HG03066 (cell line): Measurements from ENCODE around the gene OVCA2.

Experiments used
- ATAC-seq: cut with Tn5 transposase; IDR thresholded peaks from one replicate; pipeline ENCODE4 v1.9.1; 2021; ENCODE audit warnings: low read depth; ENCODE audit not compliant: unreplicated experiment

Gene OVCA2

GRCh38 chr17:2081564-2081963 is 39.7 kb downstream of the OVCA2 start:
- no peak for ATAC-seq

- ATAC-seq, result no peak
Observed at GRCh38 chr17:2082003-2082781, 40.4 kb downstream of the OVCA2 start.

- peak; percentile 43 for ATAC-seq
Observed at GRCh38 chr17:2083613-2084035, 41.8 kb downstream of the OVCA2 start.

GRCh38 chr17:2084036-2084765 is 42.4 kb downstream of the OVCA2 start:
- ATAC-seq, result no peak

- ATAC-seq, result no peak
Observed at GRCh38 chr17:2084766-2085647, 43.2 kb downstream of the OVCA2 start.

GRCh38 chr17:2085648-2085949 is 43.8 kb downstream of the OVCA2 start:
- ATAC-seq, result no peak

GRCh38 chr17:2086306-2086705 is 44.5 kb downstream of the OVCA2 start:
- ATAC-seq, result no peak

GRCh38 chr17:2087597-2088211 is 45.9 kb downstream of the OVCA2 start:
- ATAC-seq, result peak; percentile 48

- peak; percentile 3 for ATAC-seq
Observed at GRCh38 chr17:2089021-2089422, 47.2 kb downstream of the OVCA2 start.

GRCh38 chr17:2090210-2090641 is 48.4 kb downstream of the OVCA2 start:
- ATAC-seq, result no peak

GRCh38 chr17:2090804-2091534 is 49.1 kb downstream of the OVCA2 start:
- ATAC-seq, result no peak

GRCh38 chr17:2092253-2092652 is 50.4 kb downstream of the OVCA2 start:
- ATAC-seq, result no peak
